HG03139 (cell line): ENCODE measurements around the gene GPS2.
A peak's percentile ranks its signal among the peaks of the same experiment; 100 is the strongest.
"Not testable (repeated sequence)": the region's sequence is repeated elsewhere in the genome, so short reads cannot be mapped to it uniquely, and the experiment has no call there.

Experiments
- ATAC-seq: cut with Tn5 transposase; IDR thresholded peaks from one replicate; pipeline ENCODE4 v1.9.1; 2021; ENCODE audit not compliant: unreplicated experiment

Gene GPS2

GRCh38 chr17:7340179-7340578 lies 25.0 kb upstream of the GPS2 start:
- ATAC-seq: no peak

DNA sequence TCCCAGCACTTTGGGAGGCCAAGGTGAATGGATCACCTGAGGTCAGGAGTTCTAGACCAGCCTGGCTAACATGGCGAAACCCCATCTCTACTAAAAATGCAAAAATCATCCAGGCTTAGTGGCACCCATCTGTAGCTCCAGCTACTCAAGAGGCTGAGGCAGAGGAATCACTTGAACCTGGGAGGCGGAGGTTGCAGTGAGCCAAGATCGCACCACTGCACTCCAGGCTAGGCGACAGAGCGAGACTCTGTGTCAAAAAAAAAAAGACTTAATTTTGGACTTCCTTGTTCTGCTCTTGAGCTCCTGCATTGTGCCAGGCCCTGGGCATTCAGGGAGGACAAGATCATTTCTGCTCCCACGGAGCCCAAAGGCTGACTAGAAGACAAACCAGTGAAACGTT lies 22.4 kb upstream of the GPS2 start:
- not testable (repeated sequence) for ATAC-seq

GRCh38 chr17:7336240-7337175 lies 21.3 kb upstream of the GPS2 start, which contains the start of gene ACAP1:
ACAP1 (plus strand) TSS chr17:7336529; CDS start chr17:7336735, 206 bp downstream.
- ATAC-seq: no peak

DNA sequence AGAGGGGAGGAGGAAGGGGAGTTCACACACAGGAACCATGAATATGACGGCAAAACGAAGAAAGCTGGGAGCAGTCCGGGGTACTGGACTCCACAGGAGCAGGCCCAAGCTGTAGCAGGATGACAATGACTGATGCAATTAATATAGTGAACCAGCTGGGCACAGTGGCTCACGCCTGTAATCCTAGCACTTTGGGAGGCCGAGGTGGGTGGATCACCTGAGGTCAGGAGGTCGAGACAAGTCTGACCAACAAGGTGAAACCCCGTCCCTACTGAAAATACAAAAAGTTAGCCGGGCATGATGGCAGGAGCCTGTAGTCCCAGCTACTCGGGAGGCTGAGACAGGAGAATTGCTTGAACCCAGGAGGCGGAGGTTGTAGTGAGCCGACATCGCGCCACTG lies 20.6 kb upstream of the GPS2 start:
- ATAC-seq: not testable (repeated sequence)

DNA sequence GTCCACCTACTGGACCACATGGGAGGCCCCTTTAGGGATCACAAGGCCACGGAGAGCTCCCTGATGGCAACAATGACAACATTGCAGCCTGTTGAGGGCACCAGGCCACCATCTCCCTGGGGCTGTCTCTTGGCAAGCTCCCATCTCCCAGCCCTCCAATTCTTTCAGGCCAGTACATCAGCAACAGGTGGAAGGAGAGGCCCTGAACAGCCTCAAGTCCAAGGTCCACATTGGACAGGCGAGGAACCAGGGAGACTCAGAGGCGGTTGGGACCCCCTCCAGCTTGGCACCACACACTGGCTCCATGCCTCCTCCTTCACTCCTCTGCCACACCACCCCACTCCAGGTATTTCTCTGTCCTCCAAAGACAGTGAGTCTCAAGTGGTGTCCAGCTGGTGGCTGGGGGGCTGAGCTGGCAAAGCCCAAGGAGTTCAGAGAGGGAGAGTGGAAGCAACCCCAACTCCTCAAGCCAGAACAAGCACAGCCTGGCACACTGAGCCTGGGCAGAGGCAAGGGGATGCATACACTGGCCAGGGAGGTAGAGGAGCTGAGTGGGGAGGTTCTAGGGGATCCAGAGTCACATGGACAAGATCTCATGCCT lies 19.9 kb upstream of the GPS2 start:
- no peak for ATAC-seq

GRCh38 chr17:7332600-7333069 lies 17.5 kb upstream of the GPS2 start:
- not testable (repeated sequence) for ATAC-seq

DNA sequence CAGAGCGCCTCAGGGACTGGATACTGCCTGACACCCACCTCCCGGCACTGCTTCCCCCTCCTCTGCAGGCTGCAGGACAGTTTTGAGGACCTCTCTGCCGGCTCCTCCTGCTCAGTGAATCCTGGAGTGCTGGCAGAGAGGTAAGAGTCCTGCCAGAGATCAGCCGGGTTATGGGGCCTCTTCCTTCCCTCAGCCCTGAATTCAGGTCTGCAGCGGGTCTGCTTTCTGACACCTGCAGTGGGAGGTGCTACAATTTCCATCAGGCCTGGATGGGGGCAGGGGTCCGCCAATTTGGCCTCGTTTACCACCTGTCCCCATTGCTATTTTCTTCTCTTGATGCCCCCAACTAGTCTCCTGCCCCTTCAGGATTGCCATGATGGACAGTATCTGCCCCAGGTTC lies 17.0 kb upstream of the GPS2 start:
- no peak for ATAC-seq

GRCh38 chr17:7330638-7331015 lies 15.5 kb upstream of the GPS2 start:
- ATAC-seq: no peak

DNA sequence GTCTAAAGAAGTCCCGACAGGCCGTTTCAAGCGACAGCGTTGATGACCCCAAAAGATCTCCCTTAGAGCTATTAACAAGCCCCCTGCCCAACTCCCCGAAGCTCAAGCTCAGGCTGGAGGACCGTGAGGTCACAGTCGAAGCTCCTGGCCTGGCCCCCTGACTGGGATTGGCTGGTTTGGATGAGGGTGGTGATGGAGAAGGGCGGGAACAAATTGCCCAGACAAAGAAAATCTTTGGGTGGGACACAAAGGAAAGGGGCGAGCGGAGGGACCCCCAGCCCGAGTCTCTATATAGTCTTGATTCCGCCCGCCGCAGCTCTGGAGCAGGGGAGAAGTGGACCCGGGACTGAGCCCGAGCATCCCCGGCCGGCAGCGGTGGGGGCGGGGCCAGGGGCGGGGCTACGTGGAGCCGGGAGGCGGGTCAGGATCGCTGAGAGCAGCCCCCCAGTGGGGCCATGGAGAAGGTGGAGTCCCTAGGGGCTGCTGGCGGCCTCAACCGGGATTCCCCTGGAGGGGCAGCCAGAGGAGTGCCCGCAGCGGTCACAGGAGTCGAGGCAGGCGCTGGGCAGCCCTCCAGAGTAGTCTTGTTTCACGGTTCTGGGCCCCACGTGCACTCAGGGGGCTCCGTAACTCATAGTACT lies 15.0 kb upstream of the GPS2 start:
- ATAC-seq: peak; percentile 33

DNA sequence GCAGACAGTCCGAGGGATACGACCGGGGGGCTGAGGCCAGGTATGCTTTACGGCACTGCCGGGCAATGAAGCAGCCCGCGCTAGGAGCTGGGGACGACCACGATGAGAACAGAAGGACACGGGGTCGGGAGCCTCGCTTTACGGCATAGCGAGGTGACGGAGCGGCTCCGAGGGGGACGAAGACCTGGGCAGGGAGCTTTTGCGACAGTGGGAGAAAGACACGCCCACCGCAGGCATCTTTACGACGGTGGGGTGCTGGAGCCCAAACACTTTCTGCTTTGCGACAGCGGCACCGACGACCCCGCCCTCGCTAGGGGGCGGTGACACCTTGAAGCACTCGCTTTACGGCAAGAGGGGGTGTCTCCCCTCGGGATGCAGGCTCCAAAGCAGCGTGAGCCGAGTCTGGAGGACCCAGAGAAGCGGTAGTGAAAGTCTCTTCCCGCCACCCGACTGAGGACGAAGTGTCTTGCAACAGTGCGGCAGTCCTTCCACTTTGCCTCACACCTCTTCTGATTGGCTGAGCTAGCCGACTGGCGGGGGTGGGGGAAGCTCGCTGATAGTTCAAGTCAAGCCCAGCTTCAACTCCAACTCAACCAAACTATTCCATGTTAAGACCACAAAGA lies 14.3 kb upstream of the GPS2 start:
- ATAC-seq: peak; percentile 47

GRCh38 chr17:7328840-7329373 lies 13.7 kb upstream of the GPS2 start, which contains the start of gene NEURL4:
NEURL4 (minus strand) TSS chr17:7329335; CDS start chr17:7329312, 23 bp downstream.
- peak; percentile 13 for ATAC-seq

DNA sequence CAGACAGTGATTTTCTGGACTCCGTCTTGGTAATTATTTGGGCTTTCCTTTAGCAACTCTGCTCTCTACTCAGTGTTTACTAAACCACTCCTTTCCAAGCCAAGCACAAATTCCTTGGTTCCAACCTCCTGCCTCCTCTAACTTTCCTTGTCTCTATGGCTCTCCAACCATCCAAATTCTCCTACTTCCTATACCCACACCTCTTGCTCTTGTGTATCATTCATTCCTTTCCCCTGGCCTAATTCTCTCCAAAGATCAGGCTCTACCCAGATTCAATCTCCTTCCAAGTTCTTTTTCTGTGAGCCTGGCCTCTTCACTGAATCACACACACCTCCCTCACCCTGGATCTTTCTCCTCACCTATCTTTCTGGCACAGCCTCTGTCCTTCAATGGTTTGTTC lies 12.8 kb upstream of the GPS2 start:
- ATAC-seq: no peak

- ATAC-seq: no peak
Observed at GRCh38 chr17:7327501-7327900, 12.3 kb upstream of the GPS2 start.

DNA sequence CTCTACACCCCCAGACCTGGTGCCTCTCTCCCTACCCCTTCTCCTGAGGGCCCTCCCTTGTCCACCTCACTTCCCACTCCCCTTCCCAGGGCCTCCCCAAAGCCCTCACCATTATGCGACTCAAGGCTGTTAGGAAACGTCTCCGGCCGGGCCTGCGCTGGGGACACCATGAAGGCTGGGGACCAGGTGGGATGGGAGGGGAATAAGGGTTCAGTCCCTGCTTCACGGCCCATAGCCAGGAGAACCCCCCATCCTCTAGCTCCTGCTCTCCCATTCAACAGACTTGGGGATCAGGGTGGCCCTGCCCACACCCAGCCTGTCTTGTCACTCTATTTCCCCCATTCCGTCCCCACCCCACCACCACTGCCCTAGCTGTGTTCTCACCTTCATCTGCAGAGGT lies 11.9 kb upstream of the GPS2 start:
- no peak for ATAC-seq

DNA sequence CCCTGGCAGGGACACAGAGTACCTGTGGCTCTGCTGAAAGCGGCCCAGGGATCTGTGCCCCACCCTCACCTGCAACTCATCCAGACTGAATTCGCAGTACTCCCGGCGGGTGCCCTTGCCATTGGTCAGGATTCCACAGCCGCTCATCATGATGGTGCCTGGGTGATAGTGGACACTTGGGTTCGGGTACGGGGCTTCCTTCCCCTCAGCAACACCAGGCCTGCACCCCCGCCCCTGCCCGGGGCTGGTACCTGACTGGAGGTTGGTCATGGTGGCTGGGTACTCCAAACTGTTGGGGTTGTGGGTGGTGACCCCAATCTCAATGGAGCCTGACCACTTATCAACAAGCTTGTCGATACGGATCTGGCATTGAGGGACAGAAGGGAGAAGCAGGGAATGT lies 11.0 kb upstream of the GPS2 start:
- no peak for ATAC-seq

DNA sequence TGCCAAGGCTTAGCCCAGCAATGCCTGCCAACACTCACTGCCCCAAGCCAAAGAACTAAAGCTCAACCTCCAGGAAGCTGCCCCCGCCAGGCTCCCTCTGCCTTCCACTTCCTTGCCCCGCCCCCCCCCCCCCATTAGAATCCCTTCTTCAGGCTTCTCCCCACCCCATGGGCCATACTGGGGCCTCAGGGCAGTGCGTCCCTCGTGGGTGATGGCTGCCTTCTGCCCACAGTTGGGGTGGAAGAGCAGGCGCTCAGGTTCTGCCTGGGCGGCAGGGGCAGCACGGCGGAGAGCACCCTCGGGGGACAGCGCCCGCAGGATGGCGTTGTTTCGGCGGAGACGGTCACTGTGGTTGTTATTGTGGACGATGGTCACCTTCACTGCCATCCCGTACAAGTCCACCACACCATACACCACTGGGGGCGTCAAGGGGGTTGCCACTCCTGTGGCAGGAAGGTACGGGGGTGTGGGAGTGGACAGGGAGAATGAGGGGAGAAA lies 9.9 kb upstream of the GPS2 start:
- ATAC-seq: no peak

- ATAC-seq: no peak
Observed at GRCh38 chr17:7324438-7324779, 9.2 kb upstream of the GPS2 start.

GRCh38 chr17:7323731-7324437 lies 8.7 kb upstream of the GPS2 start:
- ATAC-seq: no peak

DNA sequence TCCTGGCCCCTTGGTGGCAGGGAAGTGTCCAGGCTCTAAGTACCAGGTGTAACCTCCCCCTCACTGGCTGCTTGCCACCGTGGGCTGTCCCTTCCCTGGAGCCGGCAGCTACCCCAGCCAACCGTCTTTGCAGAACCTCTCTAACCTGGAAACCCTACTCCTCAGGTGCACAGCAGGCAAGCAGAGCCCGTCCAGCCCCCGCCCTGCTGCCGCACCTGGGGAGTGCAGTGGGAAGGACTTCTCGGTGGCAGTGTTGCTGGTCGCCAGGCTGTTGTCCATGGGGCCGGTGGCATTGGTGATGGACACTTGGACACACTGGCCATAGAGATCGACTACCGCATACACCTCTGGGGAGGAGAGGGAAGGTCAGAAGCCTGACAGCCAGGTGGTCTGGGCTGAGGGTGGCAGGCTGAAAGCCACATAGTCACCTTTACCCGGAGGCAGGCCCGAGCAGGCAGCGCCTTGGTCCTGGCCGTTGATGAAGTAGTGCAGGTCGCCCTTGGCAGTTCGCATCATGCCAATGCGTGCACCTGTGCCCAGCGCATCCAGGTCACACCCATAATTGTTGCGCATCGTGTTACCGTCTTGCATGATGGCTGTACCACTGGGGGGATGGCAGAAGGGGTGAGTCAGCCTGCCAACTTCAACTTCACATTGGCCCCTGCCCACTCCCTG lies 7.5 kb upstream of the GPS2 start:
- no peak for ATAC-seq

DNA sequence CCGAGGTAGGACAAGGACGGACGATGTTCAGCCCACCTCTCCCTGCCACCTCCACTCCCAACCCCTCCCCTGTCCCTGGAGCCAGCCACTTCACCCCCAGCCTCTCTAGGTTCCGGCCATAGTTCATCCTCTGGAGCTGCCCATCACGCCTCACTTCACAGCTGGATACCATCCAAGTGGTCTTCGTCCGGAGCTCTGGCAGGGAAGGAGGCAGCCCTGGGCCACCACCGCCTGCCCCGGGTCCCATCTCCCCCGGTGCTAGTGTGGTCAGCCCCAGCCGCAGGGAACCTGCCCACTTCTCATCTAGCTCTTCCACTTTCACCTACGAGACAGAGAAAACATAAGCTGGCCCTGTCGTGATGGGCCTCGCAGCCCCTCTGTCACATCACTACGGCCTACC lies 6.3 kb upstream of the GPS2 start:
- no peak for ATAC-seq
